ENCODE data around the gene NPPC. TPM values are rescaled to one million over a fixed set of nuclear protein-coding genes. Genes with fewer than 3 reads are reported as not detected.
"Not testable (repeated sequence)": the region's sequence is repeated elsewhere in the genome, so short reads cannot be mapped to it uniquely, and the experiment has no call there.

The NPPC gene
- total RNA-seq, 1 experiment from 2014 or later, result not detected

GRCh38 chr2:231882646-231883045 lies 43.5 kb downstream of the NPPC start:
- DNase-seq, result no peak
- Histone ChIP-seq H3K9me3 (no peaks in the 10 kb centered on the region), H3K4me3 (no peak overlapping the region), H3K27me3 (no peaks in the 10 kb centered on the region), H3K36me3 (no peaks in the 10 kb centered on the region)

- not testable (repeated sequence) for H3K9me3 ChIP-seq, H3K36me3 ChIP-seq, H3K4me3 ChIP-seq, H3K27me3 ChIP-seq
- peak; percentile 33 for DNase-seq
Measured at GRCh38 chr2:231880371-231880770, 45.8 kb downstream of the NPPC start.

GRCh38 chr2:231879216-231879615 lies 47.0 kb downstream of the NPPC start:
- Histone ChIP-seq H3K27me3 (no peaks in the 10 kb centered on the region), H3K36me3 (no peaks in the 10 kb centered on the region), H3K4me3 (no peak overlapping the region)

GRCh38 chr2:231877533-231878456 lies 48.4 kb downstream of the NPPC start:
- no peaks in the 10 kb centered on the region for H3K9me3 ChIP-seq
- H3K4me3 ChIP-seq, result no peak overlapping the region
- H3K36me3 ChIP-seq, result no peaks in the 10 kb centered on the region
- H3K27me3 ChIP-seq, result no peaks in the 10 kb centered on the region; the same call in 1 of the 2 replicates
- DNase-seq, result no peak

More at GRCh38 chr2:231879216-231879615, 47.0 kb downstream of the NPPC start:
- H3K9me3 ChIP-seq, result no peaks in the 10 kb centered on the region
- DNase-seq, result no peak

GRCh38 chr2:231874944-231875343 lies 51.3 kb downstream of the NPPC start:
- Histone ChIP-seq H3K27me3 (no peaks in the 10 kb centered on the region; the same call in 1 of the 2 replicates), H3K4me3 (no peak overlapping the region), H3K36me3 (no peaks in the 10 kb centered on the region), H3K9me3 (no peaks in the 10 kb centered on the region)
- DNase-seq, result no peak

Other genes with a start within 250 kb of the NPPC start
- gene PTMA, start 217.9 kb downstream of the NPPC start, total RNA-seq (2014; rRNA removed; shearing (Covaris generic); ENCODE audit: low replicate concordance), result 1,493 and 1,533 TPM in 2 replicates
- 29.7 and 35.9 TPM in 2 replicates for gene PDE6D, start 145.1 kb downstream of the NPPC start, total RNA-seq (2014; rRNA removed; shearing (Covaris generic); ENCODE audit: low replicate concordance)
- gene COPS7B, start 140.0 kb downstream of the NPPC start, total RNA-seq (2014; rRNA removed; shearing (Covaris generic); ENCODE audit: low replicate concordance), result 40.6 and 56.4 TPM in 2 replicates
- 17.2 and 33.6 TPM in 2 replicates for gene DIS3L2, start 35.3 kb upstream of the NPPC start, total RNA-seq (2014; rRNA removed; shearing (Covaris generic); ENCODE audit: low replicate concordance)